Bronchial epithelial cell (primary cell): ENCODE measurements around the gene PARVA. TPM values are rescaled to one million over a fixed set of nuclear protein-coding genes. Genes with fewer than 3 reads are reported as not detected.

Source experiments
- DNase-seq: peaks from one replicate; pipeline ENCODE4 v3.0.0-alpha.2; 2010; ENCODE audit warnings: low read depth
- FAIRE-seq: peaks from 2 replicates; lab custom pipeline; 2011; peaks lifted over from hg19 to GRCh38; lab: Jason Lieb, UNC
- H3K27me3 ChIP-seq: 2 replicates; pipeline ENCODE4 v1.5.1; 2011; ENCODE audit warnings: low read length; ENCODE audit not compliant: control insufficient read depth, insufficient read depth
- H3K36me3 ChIP-seq: 2 replicates; pipeline ENCODE4 v1.5.1; 2011; ENCODE audit warnings: low read length; ENCODE audit not compliant: control insufficient read depth, insufficient read depth
- H3K4me3 ChIP-seq: 2 replicates; pipeline ENCODE4 v1.5.1; 2011; ENCODE audit warnings: mild to moderate bottlenecking, low read depth, low read length, control low read depth
- total RNA-seq: library from RNA; depleted of rRNA; stranded (reverse); fragments of >200 nt; gene quantifications from 2 replicates; pipeline ENCODE4 v1.2.1, GENCODE V29; 2014
- TF ChIP-seq, protein P1 (sequence below): IDR thresholded peaks from 2 replicates; pipeline ENCODE4 v1.5.1; 2011; ENCODE audit warnings: mild to moderate bottlenecking, moderate library complexity, low read length, control low read depth, inconsistent platforms; ENCODE audit not compliant: insufficient read depth, severe bottlenecking

PARVA gene
- total RNA-seq, 1 donor from 2014 or later: 7.6 TPM

GRCh38 chr11:12455938-12456337, 78.6 kb downstream of the PARVA start:
- Histone ChIP-seq H3K36me3 (no peaks in the 10 kb centered on the region), H3K4me3 (no peak overlapping the region), H3K27me3 (no peaks in the 10 kb centered on the region)
- DNase-seq: no peak
- no peak for FAIRE-seq
- TF ChIP-seq, protein P1, sequence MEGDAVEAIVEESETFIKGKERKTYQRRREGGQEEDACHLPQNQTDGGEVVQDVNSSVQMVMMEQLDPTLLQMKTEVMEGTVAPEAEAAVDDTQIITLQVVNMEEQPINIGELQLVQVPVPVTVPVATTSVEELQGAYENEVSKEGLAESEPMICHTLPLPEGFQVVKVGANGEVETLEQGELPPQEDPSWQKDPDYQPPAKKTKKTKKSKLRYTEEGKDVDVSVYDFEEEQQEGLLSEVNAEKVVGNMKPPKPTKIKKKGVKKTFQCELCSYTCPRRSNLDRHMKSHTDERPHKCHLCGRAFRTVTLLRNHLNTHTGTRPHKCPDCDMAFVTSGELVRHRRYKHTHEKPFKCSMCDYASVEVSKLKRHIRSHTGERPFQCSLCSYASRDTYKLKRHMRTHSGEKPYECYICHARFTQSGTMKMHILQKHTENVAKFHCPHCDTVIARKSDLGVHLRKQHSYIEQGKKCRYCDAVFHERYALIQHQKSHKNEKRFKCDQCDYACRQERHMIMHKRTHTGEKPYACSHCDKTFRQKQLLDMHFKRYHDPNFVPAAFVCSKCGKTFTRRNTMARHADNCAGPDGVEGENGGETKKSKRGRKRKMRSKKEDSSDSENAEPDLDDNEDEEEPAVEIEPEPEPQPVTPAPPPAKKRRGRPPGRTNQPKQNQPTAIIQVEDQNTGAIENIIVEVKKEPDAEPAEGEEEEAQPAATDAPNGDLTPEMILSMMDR: no peak

GRCh38 chr11:12456651-12457579, 79.5 kb downstream of the PARVA start:
- Histone ChIP-seq H3K36me3 (no peaks in the 10 kb centered on the region), H3K4me3 (no peak overlapping the region), H3K27me3 (no peaks in the 10 kb centered on the region)
- TF ChIP-seq, protein P1: no peak
- DNase-seq (no peak), FAIRE-seq (no peak)

- H3K27me3 ChIP-seq: no peaks in the 10 kb centered on the region
- no peak overlapping the region for H3K4me3 ChIP-seq
- TF ChIP-seq, protein P1: no peak
- no peaks in the 10 kb centered on the region for H3K36me3 ChIP-seq
- FAIRE-seq: no peak
- no peak for DNase-seq
These were observed 80.7 kb downstream of the PARVA start for GRCh38 chr11:12458042-12458441.

DNA sequence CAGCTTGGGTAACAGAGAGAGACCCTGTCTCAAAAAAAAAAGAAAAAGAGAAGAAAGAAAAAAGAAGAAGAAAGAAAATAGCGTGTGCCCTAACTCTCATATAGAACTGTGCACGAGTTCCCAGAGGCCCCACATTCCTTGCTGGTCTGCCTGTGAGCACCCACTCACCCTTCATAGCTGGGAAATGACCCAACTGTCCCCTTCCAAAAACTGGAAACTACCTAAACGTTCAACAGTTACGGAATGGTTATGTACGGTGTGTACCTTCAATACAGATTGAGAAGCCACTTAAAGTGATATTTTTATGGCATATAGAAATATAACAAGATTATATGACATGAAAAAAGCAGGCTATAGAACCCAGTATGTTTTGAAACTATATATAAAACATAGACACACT, 82.0 kb downstream of the PARVA start:
- no peak for FAIRE-seq

GRCh38 chr11:12459865-12460444, 82.6 kb downstream of the PARVA start:
- DNase-seq (no peak), FAIRE-seq (no peak)
- no peaks in the 10 kb centered on the region for H3K27me3 ChIP-seq
- TF ChIP-seq, protein P1: no peak
- H3K4me3 ChIP-seq: no peak overlapping the region
- no peaks in the 10 kb centered on the region for H3K36me3 ChIP-seq

More for the DNA sequence above, 82.0 kb downstream of the PARVA start:
- H3K36me3 ChIP-seq: no peaks in the 10 kb centered on the region
- DNase-seq: no peak
- TF ChIP-seq, protein P1: no peak
- no peak overlapping the region for H3K4me3 ChIP-seq
- no peaks in the 10 kb centered on the region for H3K27me3 ChIP-seq
